Psoas muscle (tissue), 8 donors: ENCODE measurements around the gene FAM149A. TPM values are rescaled to one million over a fixed set of nuclear protein-coding genes. Genes with fewer than 3 reads are reported as not detected.
A peak's percentile ranks its signal among the peaks of the same experiment; 100 is the strongest.

Experiments
- ATAC-seq, 4 donors: fragments of 200-7000 bp; cut with Tn5 transposase; one replicate each; pipeline ENCODE4 v1.9.1; 2020; ENCODE audit warnings: moderate library complexity in 3 of 4, mild to moderate bottlenecking in 2 of 4
- DNase-seq, 2 donors: peaks; one replicate each; pipeline ENCODE4 v3.0.0-alpha.2; 2020
- H3K27ac ChIP-seq: fragments of 200-600 bp; one replicate; pipeline ENCODE4 v1.8.0; 2022
- H3K27me3 ChIP-seq, 3 donors: fragments of 200-600 bp in 1 of 3; one replicate each; pipeline versions ENCODE4 v1.6.1 to v1.8.0; 2013 to 2022; ENCODE audit warnings: low read length in 2 of 3, mild to moderate bottlenecking in 2 of 3, moderate library complexity in 1 of 3; ENCODE audit not compliant: insufficient read depth in 3 of 3
- H3K36me3 ChIP-seq, 2 donors: fragments of 200-600 bp in 1 of 2; one replicate each; pipeline versions ENCODE4 v1.6.1 to v1.8.0; 2013 to 2022; ENCODE audit warnings: low read depth in 1 of 2, mild to moderate bottlenecking in 1 of 2, moderate library complexity in 1 of 2; ENCODE audit not compliant: insufficient read depth in 1 of 2
- H3K4me1 ChIP-seq: fragments of 200-600 bp; one replicate; pipeline ENCODE4 v1.8.0; 2022
- H3K4me3 ChIP-seq: fragments of 200-600 bp; one replicate; pipeline ENCODE4 v1.8.0; 2022; ENCODE audit warnings: mild to moderate bottlenecking
- H3K9me3 ChIP-seq: fragments of 200-600 bp; one replicate; pipeline ENCODE4 v1.8.0; 2022
- WGBS, 3 donors: extraction: QIAGEN DNeasy Blood & Tissue Kit; methylation state at CpG; one replicate each; pipeline versions ENCODE4 v1.1.6 to v1.1.7; 2013; 5-methylcytosine and 5-hydroxymethylcytosine counted together
- intact Hi-C, 2 donors: fragments of 100-400 bp; cut with DNase I; formaldehyde crosslinking; loops; one replicate each; pipeline versions ENCODE4 v1.11.0 to v1.14.2; 2022
- polyA plus RNA-seq, 3 donors: library from polyadenylated mRNA; stranded (reverse); fragments of 200-250 nt; gene quantifications; one replicate each; pipeline ENCODE4 v1.2.3, GENCODE V29; 2013
- total RNA-seq, 4 donors: library from RNA; stranded (reverse); fragmentation: NEBNext Ultra II Directional in 2 of 4; extraction: Animal tissue kit (Norgen Biotek cat#: 25700) in 2 of 4; gene quantifications; one replicate each; pipeline versions ENCODE4 v1.2.1 to v1.2.4, GENCODE V29; 2021 to 2023
- TF ChIP-seq, protein P1 (sequence below): fragments of 200-600 bp; IDR thresholded peaks from one replicate; pipeline ENCODE4 v1.8.0; 2022; ENCODE audit warnings: antibody characterized with exemption
- donor health status: healthy with polysubstance abuse.
- donor health status: DM: no; HTN: no; CAD: no; lungs with moderate emphysema.
- donor health status: Bipolar disorder and iron deficiency.
- donor health status: healthy.
- donor health status: DM: yes; HTN: yes; CAD: no.
- donor health status: DM: no; HTN: no; CAD: no.
- donor health status: DM: no; HTN: no; CAD: no.
- donor health status: DM: yes; HTN: yes; CAD: no.

Gene FAM149A
- total and polyA plus RNA-seq, 7 donors, result 1.0 to 9.0 (median 5.8) TPM

DNA sequence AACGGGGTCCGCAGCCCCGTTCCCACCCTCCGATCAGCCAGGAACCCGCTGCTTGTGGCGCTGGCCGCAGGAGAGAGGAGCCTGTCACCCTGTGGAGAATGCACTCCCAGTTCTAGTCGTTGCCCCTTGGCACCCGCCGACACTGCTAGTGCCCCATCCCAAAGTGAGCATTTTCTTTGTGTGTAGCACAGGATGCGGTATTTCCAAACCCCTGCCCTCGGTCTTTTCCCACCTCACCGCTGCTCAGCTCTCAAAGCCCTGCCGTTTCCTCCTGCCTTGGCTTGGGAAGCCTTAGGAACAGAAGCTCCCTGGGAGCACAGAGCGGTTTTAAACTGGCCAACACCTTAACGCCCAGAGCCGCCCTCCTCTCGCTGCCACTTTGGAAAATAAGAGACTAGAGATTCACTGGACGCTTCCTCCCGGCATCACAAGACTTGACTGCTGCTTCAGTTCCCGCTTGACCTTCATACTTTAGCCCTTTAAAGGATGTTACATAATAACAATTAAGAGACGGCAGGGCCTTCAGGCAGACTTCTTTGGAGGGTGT is 87.6 kb downstream of the FAM149A start:
- intact Hi-C loops, result no loop called here
- peaks cover 2 to 21% of the 10 kb centered on the region in 2 donors for H3K36me3 ChIP-seq
- ATAC-seq (peak; percentile 15 to 37 (median 22)), DNase-seq (peak in 1 of 2 donors; percentile 54)
- peak overlapping the region; percentile 94 for H3K4me3 ChIP-seq
- no peaks in the 10 kb centered on the region for H3K9me3 ChIP-seq
- TF ChIP-seq, protein P1, sequence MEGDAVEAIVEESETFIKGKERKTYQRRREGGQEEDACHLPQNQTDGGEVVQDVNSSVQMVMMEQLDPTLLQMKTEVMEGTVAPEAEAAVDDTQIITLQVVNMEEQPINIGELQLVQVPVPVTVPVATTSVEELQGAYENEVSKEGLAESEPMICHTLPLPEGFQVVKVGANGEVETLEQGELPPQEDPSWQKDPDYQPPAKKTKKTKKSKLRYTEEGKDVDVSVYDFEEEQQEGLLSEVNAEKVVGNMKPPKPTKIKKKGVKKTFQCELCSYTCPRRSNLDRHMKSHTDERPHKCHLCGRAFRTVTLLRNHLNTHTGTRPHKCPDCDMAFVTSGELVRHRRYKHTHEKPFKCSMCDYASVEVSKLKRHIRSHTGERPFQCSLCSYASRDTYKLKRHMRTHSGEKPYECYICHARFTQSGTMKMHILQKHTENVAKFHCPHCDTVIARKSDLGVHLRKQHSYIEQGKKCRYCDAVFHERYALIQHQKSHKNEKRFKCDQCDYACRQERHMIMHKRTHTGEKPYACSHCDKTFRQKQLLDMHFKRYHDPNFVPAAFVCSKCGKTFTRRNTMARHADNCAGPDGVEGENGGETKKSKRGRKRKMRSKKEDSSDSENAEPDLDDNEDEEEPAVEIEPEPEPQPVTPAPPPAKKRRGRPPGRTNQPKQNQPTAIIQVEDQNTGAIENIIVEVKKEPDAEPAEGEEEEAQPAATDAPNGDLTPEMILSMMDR, result no peak
- H3K27ac ChIP-seq, result peak overlapping the region; percentile 97
- H3K27me3 ChIP-seq, result no peaks in the 10 kb centered on the region
- H3K4me1 ChIP-seq, result peaks cover 27% of the 10 kb centered on the region
- WGBS, 3 donors, result 0 to 2% (median 0%) methylated on average over 18 to 22 of the region's 22 CpGs

DNA sequence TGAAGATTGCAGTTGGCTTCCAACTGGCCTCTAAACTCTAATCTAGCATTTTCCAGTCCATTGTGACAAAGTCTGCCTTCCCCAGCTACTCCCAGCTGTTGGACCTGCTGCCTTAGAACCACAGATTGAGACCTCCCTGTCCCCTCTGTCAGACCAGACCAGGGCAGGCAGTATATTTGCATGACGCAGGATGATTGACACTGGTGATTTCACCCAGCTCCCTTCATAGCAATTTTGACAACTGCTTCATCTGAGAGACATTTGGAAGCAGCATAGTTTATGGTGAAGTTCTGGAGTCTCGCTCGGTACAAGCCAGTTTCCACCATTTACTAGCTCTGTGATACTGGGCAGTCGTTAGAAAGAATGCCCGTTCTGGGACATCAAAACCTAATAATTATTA is 89.3 kb downstream of the FAM149A start:
- WGBS, 3 donors, result 55 to 87% (median 76%) methylated on average over 5 of the region's 5 CpGs
- H3K27me3 ChIP-seq, result no peaks in the 10 kb centered on the region
- no peaks in the 10 kb centered on the region for H3K9me3 ChIP-seq
- intact Hi-C loops, result no loop called here
- peaks cover 2 to 38% of the 10 kb centered on the region in 2 donors for H3K36me3 ChIP-seq
- H3K4me3 ChIP-seq, result peak overlapping the region; percentile 94
- no peak for ATAC-seq
- TF ChIP-seq, protein P1, result no peak
- H3K27ac ChIP-seq, result peak overlapping the region; percentile 97
- DNase-seq, result no peak
- H3K4me1 ChIP-seq, result peaks cover 27% of the 10 kb centered on the region

DNA sequence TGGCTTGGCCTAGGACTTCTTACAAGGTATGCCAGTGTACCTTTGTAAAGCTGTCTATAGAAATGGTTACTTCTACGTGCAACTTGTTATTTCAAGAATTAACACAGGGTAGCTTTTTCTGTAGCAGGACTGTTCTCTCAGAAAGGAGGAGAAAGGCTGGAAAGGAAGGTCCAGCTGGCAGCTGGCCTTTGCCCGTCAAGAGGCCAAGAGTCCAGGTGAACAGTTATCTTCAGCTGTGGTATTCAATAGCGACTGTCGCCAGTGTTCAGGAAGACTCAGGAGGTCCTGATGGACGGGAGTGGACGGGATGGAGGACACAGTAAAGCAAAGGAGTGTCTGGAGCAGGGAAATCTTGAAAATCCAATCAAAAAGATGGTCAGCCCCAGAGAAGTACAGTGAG is 91.6 kb downstream of the FAM149A start:
- peaks cover 21% of the 10 kb centered on the region for H3K4me1 ChIP-seq
- H3K27ac ChIP-seq, result no peak overlapping the region
- 92 to 95% (median 94%) methylated on average over 6 of the region's 6 CpGs for WGBS, 3 donors
- DNase-seq (no peak), ATAC-seq (no peak)
- intact Hi-C loops, result loop anchor here in 1 of 2 donors (5.0 kb wide), 1 partner anchor 129 kb away; the partner anchor contains the start of gene TLR3
- H3K9me3 ChIP-seq, result no peaks in the 10 kb centered on the region
- H3K27me3 ChIP-seq, result no peaks in the 10 kb centered on the region
- no peak overlapping the region for H3K4me3 ChIP-seq
- H3K36me3 ChIP-seq, result peaks cover 2 to 42% of the 10 kb centered on the region in 2 donors
- TF ChIP-seq, protein P1, result no peak

DNA sequence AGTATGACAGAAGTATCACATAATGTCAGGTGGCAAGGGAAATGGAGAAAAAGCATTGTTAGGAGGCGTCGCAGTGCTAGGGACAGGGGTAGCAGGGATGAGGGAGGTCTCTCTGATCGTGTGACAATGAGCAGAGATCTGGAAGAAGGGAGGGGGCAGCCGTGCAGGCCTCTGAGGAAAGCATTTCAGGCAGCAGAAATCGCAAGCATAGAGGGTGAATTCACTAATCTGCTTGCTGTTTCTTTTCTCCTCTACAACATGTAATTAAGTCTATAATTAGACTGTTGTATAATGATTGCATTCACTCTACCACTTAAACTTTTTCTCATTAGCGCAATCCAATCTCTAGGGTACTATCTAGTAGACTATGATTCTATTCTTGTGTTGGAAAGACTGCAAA is 96.0 kb downstream of the FAM149A start:
- H3K36me3 ChIP-seq, result peaks cover 2 to 36% of the 10 kb centered on the region in 2 donors
- TF ChIP-seq, protein P1, result no peak
- 72 to 76% (median 74%) methylated on average over 6 of the region's 6 CpGs for WGBS, 3 donors
- no peak for ATAC-seq
- H3K9me3 ChIP-seq, result no peaks in the 10 kb centered on the region
- DNase-seq, result no peak
- no peaks in the 10 kb centered on the region for H3K27me3 ChIP-seq
- H3K27ac ChIP-seq, result no peak overlapping the region
- no peak overlapping the region for H3K4me3 ChIP-seq
- intact Hi-C loops, result loop anchor here in 1 of 2 donors (5.0 kb wide), 1 partner anchor 1468 kb away; the partner anchor contains the start of gene CENPU
- no peaks in the 10 kb centered on the region for H3K4me1 ChIP-seq

DNA sequence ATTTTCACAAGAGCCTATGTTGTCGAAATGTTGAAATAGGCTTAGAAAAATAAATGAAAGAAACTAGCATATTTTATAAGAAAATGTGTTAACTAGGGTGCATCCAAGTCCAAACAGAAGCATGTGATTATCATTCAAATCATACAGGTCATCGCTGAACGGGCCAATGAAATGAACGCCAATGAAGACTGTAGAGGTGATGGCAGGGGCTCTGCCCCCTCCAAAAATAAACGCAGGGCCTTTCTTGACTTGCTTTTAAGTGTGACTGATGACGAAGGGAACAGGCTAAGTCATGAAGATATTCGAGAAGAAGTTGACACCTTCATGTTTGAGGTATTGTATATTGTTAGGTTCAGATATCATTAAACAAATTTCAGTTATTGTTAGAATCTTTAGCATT is 96.5 kb downstream of the FAM149A start:
- Histone ChIP-seq H3K4me3 (no peak overlapping the region), H3K27ac (no peak overlapping the region), H3K4me1 (no peaks in the 10 kb centered on the region), H3K27me3 (no peaks in the 10 kb centered on the region), H3K36me3 (peaks cover 2 to 31% of the 10 kb centered on the region in 2 donors), H3K9me3 (no peaks in the 10 kb centered on the region)
- ATAC-seq, result no peak
- 67 to 84% (median 67%) methylated on average over 7 of the region's 7 CpGs for WGBS, 3 donors
- TF ChIP-seq, protein P1, result no peak
- intact Hi-C loops, result loop anchor here in 1 of 2 donors (5.0 kb wide), 1 partner anchor 1469 kb away; the partner anchor contains the start of gene CENPU
- DNase-seq, result no peak
